Activated naive CD4-positive, alpha-beta T cell treated with anti-CD3 and anti-CD28 coated beads for 36 hours (primary cell): ENCODE measurements around the gene PCDH15. TPM values are rescaled to one million over a fixed set of nuclear protein-coding genes. Genes with fewer than 3 reads are reported as not detected.
"Not testable (repeated sequence)": the region's sequence is repeated elsewhere in the genome, so short reads cannot be mapped to it uniquely, and the experiment has no call there.

ENCODE experiments used
- CTCF ChIA-PET: fragments of 350-600 bp; sonication (Branson Sonifier 250); formaldehyde crosslinking; loops from one replicate; lab custom pipeline; 2021; ENCODE audit warnings: antibody characterized with exemption; lab: Charles Lee
- DNase-seq: peaks from one replicate; pipeline ENCODE4 v3.0.0-alpha.2; 2020
- H3K27ac Mint-ChIP-seq: one replicate; pipeline ENCODE4 v1.8.0; 2021; ENCODE audit warnings: mild to moderate bottlenecking, mixed read lengths
- H3K27me3 Mint-ChIP-seq: one replicate; pipeline ENCODE4 v1.8.0; 2021; ENCODE audit warnings: low read depth, mixed read lengths
- H3K36me3 Mint-ChIP-seq: one replicate; pipeline ENCODE4 v1.8.0; 2021; ENCODE audit warnings: low read depth, mixed read lengths
- H3K4me1 Mint-ChIP-seq: one replicate; pipeline ENCODE4 v1.8.0; 2021; ENCODE audit warnings: low read depth, mixed read lengths
- H3K4me3 Mint-ChIP-seq: one replicate; pipeline ENCODE4 v1.8.0; 2021; ENCODE audit warnings: mild to moderate bottlenecking, moderate library complexity, mixed read lengths
- H3K9me3 Mint-ChIP-seq: one replicate; pipeline ENCODE4 v1.8.0; 2021; ENCODE audit warnings: mixed read lengths
- intact Hi-C: fragments of 100-400 bp; cut with micrococcal nuclease; formaldehyde crosslinking; loops from one replicate; pipeline ENCODE4 v1.15.1; 2023
- total RNA-seq, 2 experiments: library from RNA; stranded (reverse); gene quantifications; one replicate each; pipeline ENCODE4 v1.2.3, GENCODE V29; 2021

The PCDH15 gene
- total RNA-seq, 2 experiments from 2014 or later = not detected

DNA sequence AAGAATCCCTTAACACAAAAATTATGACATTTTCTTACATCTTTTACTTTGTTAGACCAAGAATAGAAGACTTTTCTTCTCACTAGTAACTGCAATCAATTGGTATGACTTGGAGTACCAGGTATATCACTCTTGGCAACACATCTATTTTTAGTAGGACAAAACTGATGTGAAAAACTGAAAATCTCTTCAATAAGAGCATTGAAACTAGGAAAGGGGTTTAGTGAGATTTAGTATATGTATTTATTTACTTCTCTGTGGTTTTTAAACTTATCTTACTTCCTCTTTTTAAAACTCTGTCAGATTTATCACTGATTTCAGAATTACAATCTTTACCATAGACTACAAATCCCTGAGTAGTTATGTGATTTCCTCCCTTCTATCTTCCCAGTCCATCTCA, 366.2 kb downstream of the PCDH15 start:
- no peak overlapping the region for H3K4me3 Mint-ChIP-seq
- no peaks in the 10 kb centered on the region for H3K27me3 Mint-ChIP-seq
- peaks cover 3% of the 10 kb centered on the region for H3K9me3 Mint-ChIP-seq
- no peaks in the 10 kb centered on the region for H3K36me3 Mint-ChIP-seq
- CTCF ChIA-PET = no interaction called here
- no peak for DNase-seq
- H3K27ac Mint-ChIP-seq = no peak overlapping the region
- intact Hi-C loops = no loop called here
- H3K4me1 Mint-ChIP-seq = no peaks in the 10 kb centered on the region

DNA sequence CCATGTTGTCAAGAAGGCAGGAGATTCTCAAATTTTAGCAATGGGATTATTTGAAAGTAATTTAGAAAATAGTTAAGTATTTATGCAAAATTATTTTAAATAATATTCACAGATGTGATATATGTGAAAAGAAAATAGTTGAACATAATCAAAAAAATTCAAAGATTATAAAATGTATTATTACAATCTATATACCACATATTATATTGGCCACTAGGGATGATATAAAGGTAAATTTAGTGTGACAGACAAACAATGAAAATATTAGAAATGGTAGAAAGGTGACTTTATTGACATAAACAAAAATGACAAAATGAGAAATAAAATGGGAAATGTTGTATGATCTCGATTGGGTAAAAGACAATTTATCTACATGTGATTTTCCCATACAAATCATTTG, 385.5 kb downstream of the PCDH15 start:
- CTCF ChIA-PET = no interaction called here
- DNase-seq = no peak
- Mint-ChIP-seq H3K27ac (no peak overlapping the region), H3K27me3 (no peaks in the 10 kb centered on the region), H3K4me1 (no peaks in the 10 kb centered on the region), H3K9me3 (peaks cover 9% of the 10 kb centered on the region), H3K4me3 (no peak overlapping the region), H3K36me3 (no peaks in the 10 kb centered on the region)
- intact Hi-C loops = no loop called here

GRCh38 chr10:54402576-54402975, 398.5 kb downstream of the PCDH15 start:
- Mint-ChIP-seq H3K9me3 (peaks cover 12% of the 10 kb centered on the region), H3K4me1 (no peaks in the 10 kb centered on the region), H3K4me3 (no peak overlapping the region), H3K36me3 (no peaks in the 10 kb centered on the region), H3K27me3 (no peaks in the 10 kb centered on the region), H3K27ac (no peak overlapping the region)
- intact Hi-C loops = no loop called here
- no peak for DNase-seq
- CTCF ChIA-PET = interaction anchor here (0.7 kb wide), 1 partner anchor 87 kb away, joined by 3 read pairs; no protein-coding TSS in a partner anchor

GRCh38 chr10:54396031-54396430, 405.0 kb downstream of the PCDH15 start:
- H3K9me3 Mint-ChIP-seq = peaks cover 13% of the 10 kb centered on the region
- no peaks in the 10 kb centered on the region for H3K36me3 Mint-ChIP-seq
- intact Hi-C loops = no loop called here
- H3K27ac Mint-ChIP-seq = no peak overlapping the region
- DNase-seq = no peak
- H3K4me3 Mint-ChIP-seq = no peak overlapping the region
- H3K27me3 Mint-ChIP-seq = no peaks in the 10 kb centered on the region
- no peaks in the 10 kb centered on the region for H3K4me1 Mint-ChIP-seq
- CTCF ChIA-PET = no interaction called here

DNA sequence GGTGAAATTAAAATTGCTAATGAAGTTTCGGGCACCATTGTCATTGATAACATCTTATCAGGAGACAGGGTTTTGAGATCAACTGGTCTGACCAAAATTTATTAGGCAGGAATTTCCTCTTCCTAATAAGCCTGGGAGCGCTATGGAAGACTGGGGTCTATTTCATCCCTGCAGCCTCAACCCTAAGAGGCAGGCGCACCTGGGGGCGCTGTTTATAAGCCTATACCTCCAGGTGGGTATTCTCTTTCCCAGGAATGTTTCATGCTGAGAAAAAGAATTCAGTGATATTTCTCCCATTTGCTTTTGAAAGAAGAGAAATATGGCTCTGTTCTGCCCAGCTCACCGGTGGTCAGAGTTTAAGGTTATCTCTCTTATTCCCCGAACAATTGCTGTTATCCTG, 406.4 kb downstream of the PCDH15 start:
- intact Hi-C loops, CTCF ChIA-PET, H3K4me1 Mint-ChIP-seq, H3K36me3 Mint-ChIP-seq, H3K9me3 Mint-ChIP-seq, H3K27ac Mint-ChIP-seq, H3K4me3 Mint-ChIP-seq, DNase-seq, H3K27me3 Mint-ChIP-seq: not testable (repeated sequence)

GRCh38 chr10:54372179-54372578, 428.9 kb downstream of the PCDH15 start:
- no peaks in the 10 kb centered on the region for H3K36me3 Mint-ChIP-seq
- no peaks in the 10 kb centered on the region for H3K4me1 Mint-ChIP-seq
- no peak overlapping the region for H3K27ac Mint-ChIP-seq
- no peak overlapping the region for H3K4me3 Mint-ChIP-seq
- H3K9me3 Mint-ChIP-seq = no peaks in the 10 kb centered on the region
- intact Hi-C loops = no loop called here
- CTCF ChIA-PET = no interaction called here
- no peak for DNase-seq
- H3K27me3 Mint-ChIP-seq = no peaks in the 10 kb centered on the region

- no peak for DNase-seq
- Mint-ChIP-seq H3K27ac (no peak overlapping the region), H3K27me3 (no peaks in the 10 kb centered on the region), H3K4me3 (no peak overlapping the region), H3K36me3 (no peaks in the 10 kb centered on the region), H3K4me1 (no peaks in the 10 kb centered on the region), H3K9me3 (peaks cover 4% of the 10 kb centered on the region)
- intact Hi-C loops = no loop called here
- CTCF ChIA-PET = no interaction called here
These were observed 432.0 kb downstream of the PCDH15 start for GRCh38 chr10:54368984-54369383.

DNA sequence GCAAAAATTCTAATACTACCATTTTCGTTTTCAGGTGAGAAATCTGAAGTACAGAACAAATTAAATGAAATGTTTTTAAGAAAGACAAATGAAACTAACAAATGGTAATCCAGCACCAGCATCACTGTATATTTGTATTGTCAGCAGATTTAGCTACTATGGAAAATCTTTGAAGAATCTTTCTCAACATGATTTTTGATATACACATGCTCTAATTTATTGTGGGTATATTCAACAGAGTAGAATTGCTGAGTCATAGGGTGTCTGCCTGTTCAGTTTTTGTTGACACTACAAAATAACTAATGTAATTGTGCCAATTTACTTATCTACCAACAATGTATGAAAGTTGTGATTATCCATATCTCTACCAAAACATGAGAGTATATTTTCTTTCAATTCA, 437.6 kb downstream of the PCDH15 start:
- intact Hi-C loops = no loop called here

GRCh38 chr10:54342058-54342457, 459.0 kb downstream of the PCDH15 start:
- no peaks in the 10 kb centered on the region for H3K4me1 Mint-ChIP-seq
- CTCF ChIA-PET = no interaction called here
- H3K27me3 Mint-ChIP-seq = no peaks in the 10 kb centered on the region
- intact Hi-C loops = no loop called here
- no peak for DNase-seq
- no peaks in the 10 kb centered on the region for H3K36me3 Mint-ChIP-seq
- H3K27ac Mint-ChIP-seq = no peak overlapping the region
- H3K4me3 Mint-ChIP-seq = no peak overlapping the region
- H3K9me3 Mint-ChIP-seq = peaks cover 15% of the 10 kb centered on the region

More for the DNA sequence above, 437.6 kb downstream of the PCDH15 start:
- Mint-ChIP-seq H3K9me3 (peaks cover 9% of the 10 kb centered on the region), H3K36me3 (no peaks in the 10 kb centered on the region), H3K4me1 (no peaks in the 10 kb centered on the region), H3K4me3 (no peak overlapping the region), H3K27me3 (no peaks in the 10 kb centered on the region), H3K27ac (no peak overlapping the region)
- CTCF ChIA-PET = no interaction called here
- no peak for DNase-seq

- no peaks in the 10 kb centered on the region for H3K27me3 Mint-ChIP-seq
- intact Hi-C loops = no loop called here
- no peaks in the 10 kb centered on the region for H3K36me3 Mint-ChIP-seq
- CTCF ChIA-PET = no interaction called here
- H3K27ac Mint-ChIP-seq = no peak overlapping the region
- no peak overlapping the region for H3K4me3 Mint-ChIP-seq
- H3K9me3 Mint-ChIP-seq = peaks cover under 1% of the 10 kb centered on the region
- no peaks in the 10 kb centered on the region for H3K4me1 Mint-ChIP-seq
- no peak for DNase-seq
These were observed 465.7 kb downstream of the PCDH15 start for GRCh38 chr10:54335296-54335695.

DNA sequence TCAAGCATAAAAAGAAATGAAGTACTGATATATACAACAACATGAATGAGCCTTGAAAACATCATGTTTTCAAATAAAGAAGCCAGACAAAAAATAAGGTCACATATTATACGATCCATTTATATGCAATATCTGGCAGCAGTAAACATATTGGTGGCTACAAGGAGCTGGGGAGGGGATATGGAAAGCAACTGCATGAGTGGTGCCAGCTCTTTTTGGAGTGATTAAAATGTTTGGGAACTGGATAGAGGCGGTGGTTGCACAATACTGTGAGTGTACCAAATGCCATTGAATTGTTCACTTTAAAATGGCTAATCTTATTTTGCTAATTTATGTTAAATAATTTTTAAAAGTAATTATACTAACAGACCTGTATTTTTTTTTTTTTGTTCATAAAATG, 481.7 kb downstream of the PCDH15 start:
- H3K27ac Mint-ChIP-seq = no peak overlapping the region
- H3K4me3 Mint-ChIP-seq = no peak overlapping the region
- no peaks in the 10 kb centered on the region for H3K27me3 Mint-ChIP-seq
- DNase-seq = no peak
- CTCF ChIA-PET = interaction anchor here (0.6 kb wide), 1 partner anchor 780 kb away, joined by 3 read pairs; no protein-coding TSS in a partner anchor
- intact Hi-C loops = no loop called here
- peaks cover 7% of the 10 kb centered on the region for H3K9me3 Mint-ChIP-seq
- no peaks in the 10 kb centered on the region for H3K4me1 Mint-ChIP-seq
- H3K36me3 Mint-ChIP-seq = no peaks in the 10 kb centered on the region

DNA sequence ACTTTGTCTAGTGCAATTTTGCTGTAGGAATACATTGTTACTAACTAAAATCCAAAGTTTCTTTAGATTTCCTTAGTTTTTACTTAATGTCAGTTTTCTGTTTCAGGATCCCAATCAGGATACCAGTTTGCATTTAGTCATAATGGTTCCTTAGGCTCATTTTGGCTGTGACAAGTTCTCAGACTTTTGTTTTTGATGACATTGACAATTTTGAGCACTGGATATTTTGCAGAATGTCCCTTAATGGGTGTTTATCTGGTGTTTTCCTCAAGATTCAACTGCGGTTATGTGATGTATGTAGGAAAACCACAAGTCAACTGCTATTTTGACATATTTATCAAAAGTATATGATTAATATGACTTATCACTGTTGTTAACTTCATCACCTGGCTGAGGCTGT, 482.6 kb downstream of the PCDH15 start:
- no peaks in the 10 kb centered on the region for H3K27me3 Mint-ChIP-seq
- DNase-seq = no peak
- CTCF ChIA-PET = no interaction called here
- H3K4me1 Mint-ChIP-seq = no peaks in the 10 kb centered on the region
- no peaks in the 10 kb centered on the region for H3K36me3 Mint-ChIP-seq
- H3K27ac Mint-ChIP-seq = no peak overlapping the region
- H3K9me3 Mint-ChIP-seq = peaks cover 7% of the 10 kb centered on the region
- intact Hi-C loops = no loop called here
- H3K4me3 Mint-ChIP-seq = no peak overlapping the region

GRCh38 chr10:54314430-54314829, 486.6 kb downstream of the PCDH15 start:
- CTCF ChIA-PET = no interaction called here
- no peaks in the 10 kb centered on the region for H3K36me3 Mint-ChIP-seq
- H3K4me3 Mint-ChIP-seq = no peak overlapping the region

More at GRCh38 chr10:54314430-54314829, 486.6 kb downstream of the PCDH15 start:
- Mint-ChIP-seq H3K9me3 (peaks cover 4% of the 10 kb centered on the region), H3K27ac (no peak overlapping the region), H3K27me3 (no peaks in the 10 kb centered on the region), H3K4me1 (no peaks in the 10 kb centered on the region)
- DNase-seq = no peak
- intact Hi-C loops = no loop called here
